Measurements from ENCODE around the gene PIK3R6. TPM values are rescaled to one million over a fixed set of nuclear protein-coding genes. Genes with fewer than 3 reads are reported as not detected.

PIK3R6 gene
- not detected in 2 replicates for total RNA-seq (2014; rRNA removed; shearing (Covaris generic); ENCODE audit: low replicate concordance)

- Histone ChIP-seq H3K4me3 (no peak within 1 kb of the TSS), H3K36me3 (no peaks in the 10 kb centered on the region), H3K27me3 (no peaks in the 10 kb centered on the region), H3K9me3 (no peaks in the 10 kb centered on the region)
- DNase-seq = no peak
Measured at GRCh38 chr17:8867361-8867981, at the start of gene PIK3R6. TSS of gene PIK3R6 (minus strand) at chr17:8867674. CDS start at chr17:8849794, 17,880 bp downstream.

GRCh38 chr17:8916466-8916865 lies 49.0 kb upstream of the PIK3R6 start:
- no peak for DNase-seq
- no peaks in the 10 kb centered on the region for H3K27me3 ChIP-seq
- H3K9me3 ChIP-seq = peaks cover 8% of the 10 kb centered on the region; the same call in 1 of the 2 replicates
- no peak overlapping the region for H3K4me3 ChIP-seq
- no peaks in the 10 kb centered on the region for H3K36me3 ChIP-seq

GRCh38 chr17:8914554-8914953 lies 47.1 kb upstream of the PIK3R6 start:
- DNase-seq = no peak
- H3K9me3 ChIP-seq = peaks cover 8% of the 10 kb centered on the region; the same call in 1 of the 2 replicates
- H3K36me3 ChIP-seq = no peaks in the 10 kb centered on the region
- no peak overlapping the region for H3K4me3 ChIP-seq
- H3K27me3 ChIP-seq = no peaks in the 10 kb centered on the region

- H3K9me3 ChIP-seq = peaks cover 8% of the 10 kb centered on the region; the same call in 1 of the 2 replicates
- no peaks in the 10 kb centered on the region; the same call in 1 of the 2 replicates for H3K27me3 ChIP-seq
- no peak for DNase-seq
- H3K36me3 ChIP-seq = no peaks in the 10 kb centered on the region
- H3K4me3 ChIP-seq = no peak overlapping the region
Measured at GRCh38 chr17:8913879-8914278, 46.4 kb upstream of the PIK3R6 start.

- no peak for DNase-seq
- no peaks in the 10 kb centered on the region for H3K36me3 ChIP-seq
- peaks cover 3% of the 10 kb centered on the region; the same call in 1 of the 2 replicates for H3K27me3 ChIP-seq
- peaks cover 7% of the 10 kb centered on the region; the same call in 1 of the 2 replicates for H3K9me3 ChIP-seq
- no peak overlapping the region for H3K4me3 ChIP-seq
Measured at GRCh38 chr17:8913091-8913490, 45.6 kb upstream of the PIK3R6 start.

GRCh38 chr17:8912084-8912981 lies 44.9 kb upstream of the PIK3R6 start:
- Histone ChIP-seq H3K27me3 (peaks cover 7% of the 10 kb centered on the region; the same call in 1 of the 2 replicates), H3K4me3 (no peak overlapping the region), H3K9me3 (peaks cover 3% of the 10 kb centered on the region; the same call in 1 of the 2 replicates), H3K36me3 (no peaks in the 10 kb centered on the region)
- DNase-seq = no peak

- Histone ChIP-seq H3K27me3 (peaks cover 7% of the 10 kb centered on the region; the same call in 1 of the 2 replicates), H3K36me3 (no peaks in the 10 kb centered on the region), H3K4me3 (no peak overlapping the region), H3K9me3 (no peaks in the 10 kb centered on the region)
- DNase-seq = no peak
Measured at GRCh38 chr17:8910969-8911604, 43.6 kb upstream of the PIK3R6 start.

- Histone ChIP-seq H3K36me3 (no peaks in the 10 kb centered on the region), H3K9me3 (no peaks in the 10 kb centered on the region), H3K4me3 (no peak overlapping the region), H3K27me3 (peaks cover 7% of the 10 kb centered on the region; the same call in 1 of the 2 replicates)
- no peak for DNase-seq
Measured at GRCh38 chr17:8909586-8910270, 42.3 kb upstream of the PIK3R6 start.

- no peak overlapping the region for H3K4me3 ChIP-seq
- H3K9me3 ChIP-seq = no peaks in the 10 kb centered on the region
- DNase-seq = no peak
- peaks cover 24% of the 10 kb centered on the region for H3K27me3 ChIP-seq
- no peaks in the 10 kb centered on the region for H3K36me3 ChIP-seq
Measured at GRCh38 chr17:8905331-8905730, 37.9 kb upstream of the PIK3R6 start.

GRCh38 chr17:8904686-8905085 lies 37.2 kb upstream of the PIK3R6 start:
- Histone ChIP-seq H3K9me3 (no peaks in the 10 kb centered on the region), H3K27me3 (peaks cover 24% of the 10 kb centered on the region), H3K36me3 (no peaks in the 10 kb centered on the region), H3K4me3 (no peak overlapping the region)
- no peak for DNase-seq

GRCh38 chr17:8904201-8904600 lies 36.7 kb upstream of the PIK3R6 start:
- Histone ChIP-seq H3K9me3 (no peaks in the 10 kb centered on the region), H3K36me3 (no peaks in the 10 kb centered on the region), H3K27me3 (peaks cover 24% of the 10 kb centered on the region), H3K4me3 (no peak overlapping the region)
- no peak for DNase-seq

GRCh38 chr17:8900626-8901585 lies 33.4 kb upstream of the PIK3R6 start:
- H3K9me3 ChIP-seq = no peaks in the 10 kb centered on the region
- peaks cover 17% of the 10 kb centered on the region for H3K27me3 ChIP-seq
- no peaks in the 10 kb centered on the region for H3K36me3 ChIP-seq
- no peak for DNase-seq
- no peak overlapping the region for H3K4me3 ChIP-seq

- H3K27me3 ChIP-seq = peaks cover 17% of the 10 kb centered on the region
- no peaks in the 10 kb centered on the region for H3K9me3 ChIP-seq
- no peak overlapping the region for H3K4me3 ChIP-seq
- no peak for DNase-seq
- H3K36me3 ChIP-seq = no peaks in the 10 kb centered on the region
Measured at GRCh38 chr17:8900207-8900606, 32.7 kb upstream of the PIK3R6 start.

GRCh38 chr17:8898636-8899035 lies 31.2 kb upstream of the PIK3R6 start:
- DNase-seq = no peak
- Histone ChIP-seq H3K4me3 (no peak overlapping the region), H3K9me3 (no peaks in the 10 kb centered on the region), H3K36me3 (no peaks in the 10 kb centered on the region), H3K27me3 (peaks cover 9% of the 10 kb centered on the region)

- Histone ChIP-seq H3K27me3 (peaks cover 9% of the 10 kb centered on the region), H3K4me3 (no peak overlapping the region), H3K9me3 (no peaks in the 10 kb centered on the region), H3K36me3 (no peaks in the 10 kb centered on the region)
- DNase-seq = no peak
Measured at GRCh38 chr17:8898126-8898525, 30.7 kb upstream of the PIK3R6 start.
